ENCODE measurements around the gene PFKFB3.

Gene PFKFB3

GRCh38 chr10:6220418-6221191 lies 17.9 kb downstream of the PFKFB3 start:
- no peak for DNase-seq (ENCODE audit: low read depth in 2 of 2)

DNA sequence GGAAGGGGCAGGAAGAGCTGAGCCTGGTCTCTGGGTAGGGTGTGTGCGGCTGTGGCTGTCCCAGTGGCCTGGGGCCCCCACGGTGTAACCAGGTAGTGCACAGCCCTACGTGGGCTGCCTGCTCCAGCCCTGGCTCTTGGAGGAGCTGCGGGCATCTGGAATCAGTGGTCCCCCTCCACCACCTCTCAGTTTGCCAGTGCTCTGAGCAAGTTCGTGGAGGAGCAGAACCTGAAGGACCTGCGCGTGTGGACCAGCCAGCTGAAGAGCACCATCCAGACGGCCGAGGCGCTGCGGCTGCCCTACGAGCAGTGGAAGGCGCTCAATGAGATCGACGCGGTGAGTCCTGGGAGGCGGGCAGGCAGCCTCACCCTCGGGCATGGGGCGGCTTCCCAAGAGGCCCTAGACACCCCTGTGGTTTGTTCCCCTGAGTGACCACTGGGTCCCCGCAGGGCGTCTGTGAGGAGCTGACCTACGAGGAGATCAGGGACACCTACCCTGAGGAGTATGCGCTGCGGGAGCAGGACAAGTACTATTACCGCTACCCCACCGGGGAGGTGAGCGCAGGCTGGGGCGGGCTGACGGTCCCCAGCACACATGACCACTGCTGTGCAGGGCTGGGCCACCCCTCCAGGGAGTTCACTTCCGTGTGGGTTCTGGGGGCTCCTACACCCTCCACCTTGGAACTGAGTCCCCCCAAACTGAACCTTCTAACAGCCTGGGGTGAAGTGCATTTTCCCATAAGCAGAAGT lies 18.6 kb downstream of the PFKFB3 start:
- DNase-seq (ENCODE audit: low read depth in 2 of 2) = no peak

DNA sequence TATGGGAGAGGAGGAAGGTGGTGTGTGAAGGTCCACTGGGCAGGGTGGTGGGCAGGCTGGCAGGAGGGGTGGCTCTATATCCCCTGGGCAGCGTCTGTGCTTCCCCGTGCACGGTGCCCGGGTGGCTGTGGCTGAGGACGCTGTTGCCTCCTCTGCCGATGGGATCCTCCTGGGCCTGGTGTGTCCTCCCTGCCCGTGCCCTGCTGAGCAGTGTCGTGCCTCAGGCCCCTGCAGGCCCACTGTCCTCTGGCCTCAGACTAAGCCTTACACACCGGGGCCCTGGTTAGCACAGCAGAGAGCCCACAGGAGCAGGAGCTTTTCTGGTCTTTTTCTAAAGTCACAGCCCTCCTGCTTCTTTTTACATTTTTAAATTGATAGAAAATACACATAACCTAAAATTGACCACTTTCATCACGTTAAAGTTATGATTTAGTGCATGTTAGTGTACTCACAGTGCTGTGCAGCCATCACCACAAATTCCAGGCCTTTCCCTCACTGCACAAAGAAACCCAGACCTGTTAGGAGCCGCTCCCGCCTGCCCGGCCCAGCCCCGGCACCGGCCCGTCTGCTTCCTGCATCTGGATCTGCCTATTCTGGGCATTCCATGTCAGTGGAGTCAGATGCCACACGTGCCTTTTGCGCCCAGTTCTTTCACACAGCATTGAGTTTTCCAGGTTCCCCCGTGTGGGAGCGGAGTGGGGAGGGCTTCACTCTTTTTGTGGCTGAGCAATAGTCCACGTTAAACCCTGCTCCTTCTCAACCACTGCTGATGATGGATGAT lies 19.4 kb downstream of the PFKFB3 start:
- no peak for DNase-seq (ENCODE audit: low read depth in 2 of 2)

DNA sequence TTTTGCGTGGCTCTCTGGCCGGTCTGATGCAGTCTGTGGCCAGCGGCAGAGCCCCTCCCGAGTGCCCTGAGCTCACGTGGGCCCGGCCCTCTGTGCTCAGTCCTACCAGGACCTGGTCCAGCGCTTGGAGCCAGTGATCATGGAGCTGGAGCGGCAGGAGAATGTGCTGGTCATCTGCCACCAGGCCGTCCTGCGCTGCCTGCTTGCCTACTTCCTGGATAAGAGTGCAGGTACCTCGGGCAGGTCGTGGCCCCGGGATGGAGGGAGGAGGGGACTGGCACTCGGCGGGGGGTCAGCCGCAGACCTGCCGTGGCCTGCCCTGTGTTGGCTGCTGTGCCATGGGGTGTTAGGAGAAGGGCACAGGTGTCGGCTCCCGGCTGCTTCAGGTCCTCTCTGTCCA lies 20.0 kb downstream of the PFKFB3 start:
- no peak for DNase-seq (ENCODE audit: low read depth in 2 of 2)

DNA sequence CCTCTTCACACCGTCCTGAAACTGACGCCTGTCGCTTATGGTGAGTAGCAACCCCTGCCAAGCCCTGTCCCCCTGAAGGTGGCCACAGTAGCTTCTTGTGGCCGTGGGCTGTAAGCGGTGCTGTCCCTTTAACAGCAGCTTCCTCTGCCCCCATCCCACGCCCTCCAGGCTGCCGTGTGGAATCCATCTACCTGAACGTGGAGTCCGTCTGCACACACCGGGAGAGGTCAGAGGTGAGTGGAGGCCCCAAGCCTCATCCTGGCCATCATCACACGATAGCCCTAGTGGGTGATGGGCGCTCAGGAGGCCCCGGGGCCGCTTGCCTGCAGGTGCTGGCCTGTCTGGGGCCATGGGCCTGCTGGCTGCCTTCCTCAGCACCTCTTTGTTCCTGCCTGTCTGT lies 21.2 kb downstream of the PFKFB3 start:
- no peak for DNase-seq (ENCODE audit: low read depth in 2 of 2)

- DNase-seq (ENCODE audit: low read depth in 2 of 2) = no peak
Observed at GRCh38 chr10:6224781-6225180, 22.0 kb downstream of the PFKFB3 start.

DNA sequence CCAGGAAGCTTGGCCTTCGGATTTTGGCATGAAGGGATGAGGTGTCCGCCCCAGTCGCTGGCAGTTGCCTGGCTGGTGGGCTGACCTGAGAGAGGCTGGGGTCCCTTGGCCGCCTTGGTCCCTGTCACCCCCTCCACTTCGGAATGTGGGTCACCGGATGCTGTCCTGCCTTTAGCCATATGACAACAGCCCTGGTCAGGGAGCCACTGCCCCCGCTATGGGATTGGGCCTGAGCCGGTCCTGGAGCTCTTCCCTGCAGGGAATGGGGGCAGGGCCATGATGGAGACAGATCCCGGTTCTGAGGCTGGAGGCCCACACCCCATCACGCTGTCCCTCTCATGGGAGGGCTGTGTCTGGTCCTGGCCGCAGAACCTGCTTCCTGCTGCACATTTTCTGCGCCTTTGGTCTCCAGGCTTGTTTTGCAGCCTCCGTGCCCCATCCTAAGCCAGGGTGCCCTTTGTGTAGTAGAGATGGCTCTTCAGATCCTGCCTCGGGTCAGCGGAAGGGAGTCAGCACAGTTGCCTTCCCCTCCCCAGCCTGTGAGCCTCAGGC lies 22.6 kb downstream of the PFKFB3 start:
- no peak for DNase-seq (ENCODE audit: low read depth in 2 of 2)

GRCh38 chr10:6226216-6226615 lies 23.5 kb downstream of the PFKFB3 start:
- DNase-seq (ENCODE audit: low read depth in 2 of 2) = no peak

DNA sequence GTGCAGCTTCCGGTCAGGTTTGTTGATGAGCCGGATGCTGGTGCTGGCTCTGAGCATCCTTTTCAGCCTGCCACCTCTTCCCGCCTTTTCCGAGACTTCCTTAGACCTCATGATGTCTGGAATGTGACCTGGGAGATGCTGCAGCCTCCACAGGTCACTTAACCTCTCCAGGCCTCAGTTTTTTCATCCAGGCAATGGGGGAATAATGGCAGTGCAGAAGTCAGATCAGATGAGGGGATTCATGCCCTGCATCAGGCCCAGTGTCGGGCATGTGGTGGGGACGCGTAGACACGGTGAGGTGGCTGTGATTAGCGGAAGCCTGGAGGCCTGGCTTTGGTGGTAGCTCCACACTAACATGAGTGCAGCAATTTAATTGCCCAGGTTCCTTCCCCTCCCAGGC lies 24.6 kb downstream of the PFKFB3 start:
- no peak for DNase-seq (ENCODE audit: low read depth in 2 of 2)

DNA sequence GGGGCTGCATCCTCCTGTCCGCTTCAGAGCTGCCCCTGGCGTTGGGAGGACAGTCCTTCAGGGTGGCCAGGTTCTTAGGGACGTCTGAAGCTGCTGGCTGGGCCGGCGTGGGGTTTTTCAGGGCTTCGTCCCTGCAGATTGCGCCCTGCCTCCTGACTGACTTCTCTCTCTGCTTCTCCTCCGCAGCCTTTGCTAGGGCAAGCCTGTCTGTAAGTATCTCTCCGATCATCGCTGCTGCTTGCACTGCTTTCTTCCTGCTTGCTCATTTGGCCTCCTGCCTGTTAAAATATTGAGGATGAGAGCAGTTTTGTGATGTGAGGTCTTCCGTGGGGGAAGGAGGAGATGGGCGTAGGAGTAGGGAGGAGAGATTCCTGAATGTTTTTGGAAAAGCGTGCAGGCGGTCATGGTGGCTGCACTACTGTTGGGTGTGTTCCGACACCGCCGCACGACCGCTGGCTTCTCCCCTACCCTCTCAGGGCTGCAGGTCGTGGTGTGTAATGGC lies 25.3 kb downstream of the PFKFB3 start:
- DNase-seq (ENCODE audit: low read depth in 2 of 2) = no peak

DNA sequence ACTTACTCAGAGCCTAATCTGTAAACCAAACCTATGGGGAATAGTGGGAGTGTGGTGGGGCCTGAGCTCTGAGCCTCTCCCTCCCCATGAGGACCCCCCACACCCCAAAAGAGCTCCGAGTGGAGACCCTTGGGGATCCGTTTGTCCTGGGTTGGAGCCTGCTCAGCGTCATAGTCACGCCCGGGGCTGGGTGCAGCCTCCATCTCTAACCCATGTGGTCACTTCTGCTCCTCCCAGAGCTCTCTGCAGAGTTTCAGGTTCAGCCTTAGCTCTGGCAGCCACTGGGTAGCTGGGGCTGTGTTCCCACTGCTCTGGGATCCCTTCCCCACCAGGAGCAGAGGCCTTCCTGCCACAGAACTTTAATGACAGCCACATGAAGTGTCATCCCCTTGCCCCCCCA lies 25.9 kb downstream of the PFKFB3 start:
- DNase-seq (ENCODE audit: low read depth in 2 of 2) = no peak

DNA sequence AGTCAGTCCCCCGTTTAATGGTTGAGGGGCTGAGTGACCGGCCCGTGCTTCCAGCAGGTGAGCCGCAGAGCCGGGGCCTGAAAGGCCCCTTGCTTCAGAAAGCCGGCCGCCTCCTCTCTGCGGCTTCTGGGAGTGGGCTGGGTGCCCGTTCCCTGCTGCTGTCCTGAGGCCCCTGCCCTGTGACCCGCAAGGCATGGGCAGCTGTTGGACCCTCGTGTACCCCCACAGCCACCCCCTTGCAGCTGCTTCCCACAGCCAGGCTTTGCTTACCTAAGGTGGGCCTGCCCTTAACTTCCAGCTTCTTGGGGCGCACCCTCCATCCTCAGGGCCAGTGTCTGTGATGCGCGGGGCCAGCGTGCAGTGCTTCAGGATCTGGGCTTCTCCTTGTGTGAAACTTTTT lies 26.6 kb downstream of the PFKFB3 start:
- DNase-seq (ENCODE audit: low read depth in 2 of 2) = no peak

- DNase-seq (ENCODE audit: low read depth in 2 of 2) = no peak
Observed at GRCh38 chr10:6229746-6230145, 27.0 kb downstream of the PFKFB3 start.

- no peak for DNase-seq (ENCODE audit: low read depth in 2 of 2)
Observed at GRCh38 chr10:6230315-6230714, 27.6 kb downstream of the PFKFB3 start.

DNA sequence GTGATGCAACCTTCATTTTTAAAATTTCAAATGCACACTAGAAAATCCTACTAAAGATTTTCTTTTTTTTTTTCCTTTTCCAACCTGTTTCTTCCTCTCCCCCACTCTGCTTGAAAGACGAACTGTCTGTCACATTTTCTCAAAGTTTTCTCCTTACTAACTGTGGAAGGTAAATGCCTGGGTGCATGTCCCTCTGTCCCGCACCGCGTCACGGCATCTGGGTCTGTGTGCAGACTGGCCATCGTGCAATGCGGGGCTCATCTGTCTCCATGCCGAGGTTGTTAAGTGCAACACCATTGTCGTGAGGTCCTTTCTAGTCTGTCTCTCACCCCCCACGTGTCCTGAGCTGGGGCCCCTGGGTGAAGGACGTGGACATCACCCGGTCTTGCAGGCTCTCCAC lies 28.4 kb downstream of the PFKFB3 start:
- no peak for DNase-seq (ENCODE audit: low read depth in 2 of 2)

DNA sequence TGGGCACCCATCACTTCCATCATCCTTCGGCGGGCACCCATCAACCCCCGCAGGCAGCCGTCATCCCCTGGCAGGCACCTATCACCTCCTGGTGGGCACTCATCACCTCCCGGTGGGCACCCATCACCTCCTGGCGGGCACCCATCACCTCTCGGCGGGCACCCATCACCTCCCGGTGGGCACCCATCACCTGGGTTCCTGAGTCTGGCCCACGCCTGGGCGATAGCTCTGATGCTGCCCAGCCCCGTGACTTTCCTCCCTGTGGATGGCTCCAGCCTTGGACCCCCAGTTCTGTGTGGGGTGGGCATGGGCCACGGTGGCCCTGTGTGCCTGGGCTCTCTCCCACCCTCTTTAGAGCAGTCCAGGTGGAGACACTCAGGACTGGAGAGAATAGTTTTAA lies 29.0 kb downstream of the PFKFB3 start:
- no peak for DNase-seq (ENCODE audit: low read depth in 2 of 2)

DNA sequence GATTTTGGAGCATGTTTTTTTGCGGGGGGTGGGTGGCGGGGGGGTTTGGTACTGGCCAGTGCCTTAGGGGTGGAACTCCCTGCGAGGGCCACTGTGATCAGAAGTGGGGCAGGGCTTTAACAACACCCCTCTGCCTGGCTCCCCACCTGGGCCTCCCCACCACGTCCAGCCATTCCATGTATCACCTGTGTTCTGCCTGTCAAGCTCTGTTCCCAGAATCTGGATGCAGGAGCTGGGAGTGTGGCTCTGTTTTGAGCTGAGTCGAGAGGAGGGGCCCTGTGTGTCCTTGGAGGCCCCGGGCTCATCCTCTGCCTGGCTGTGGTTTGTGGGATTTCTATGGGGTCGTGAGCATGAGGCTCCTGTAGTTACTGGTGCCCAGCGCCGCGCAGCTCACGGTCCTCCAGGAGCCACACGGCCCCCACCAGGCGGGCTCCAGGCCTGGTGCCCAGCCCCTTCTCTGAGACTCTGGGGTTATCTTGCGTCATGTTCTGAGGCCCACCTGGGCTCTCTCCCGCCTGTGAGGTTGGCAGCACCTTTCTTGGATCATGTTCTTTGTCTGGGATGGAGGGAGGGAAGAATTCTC lies 29.6 kb downstream of the PFKFB3 start:
- DNase-seq (ENCODE audit: low read depth in 2 of 2) = no peak

DNA sequence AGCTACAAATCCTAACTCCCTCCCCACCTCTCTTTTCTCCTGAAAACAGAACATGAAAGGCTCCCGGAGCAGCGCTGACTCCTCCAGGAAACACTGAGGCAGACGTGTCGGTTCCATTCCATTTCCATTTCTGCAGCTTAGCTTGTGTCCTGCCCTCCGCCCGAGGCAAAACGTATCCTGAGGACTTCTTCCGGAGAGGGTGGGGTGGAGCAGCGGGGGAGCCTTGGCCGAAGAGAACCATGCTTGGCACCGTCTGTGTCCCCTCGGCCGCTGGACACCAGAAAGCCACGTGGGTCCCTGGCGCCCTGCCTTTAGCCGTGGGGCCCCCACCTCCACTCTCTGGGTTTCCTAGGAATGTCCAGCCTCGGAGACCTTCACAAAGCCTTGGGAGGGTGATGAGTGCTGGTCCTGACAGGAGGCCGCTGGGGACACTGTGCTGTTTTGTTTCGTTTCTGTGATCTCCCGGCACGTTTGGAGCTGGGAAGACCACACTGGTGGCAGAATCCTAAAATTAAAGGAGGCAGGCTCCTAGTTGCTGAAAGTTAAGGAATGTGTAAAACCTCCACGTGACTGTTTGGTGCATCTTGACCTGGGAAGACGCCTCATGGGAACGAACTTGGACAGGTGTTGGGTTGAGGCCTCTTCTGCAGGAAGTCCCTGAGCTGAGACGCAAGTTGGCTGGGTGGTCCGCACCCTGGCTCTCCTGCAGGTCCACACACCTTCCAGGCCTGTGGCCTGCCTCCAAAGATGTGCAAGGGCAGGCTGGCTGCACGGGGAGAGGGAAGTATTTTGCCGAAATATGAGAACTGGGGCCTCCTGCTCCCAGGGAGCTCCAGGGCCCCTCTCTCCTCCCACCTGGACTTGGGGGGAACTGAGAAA lies 30.4 kb downstream of the PFKFB3 start:
- no peak for DNase-seq (ENCODE audit: low read depth in 2 of 2)

GRCh38 chr10:6233725-6234277 lies 31.1 kb downstream of the PFKFB3 start:
- DNase-seq (ENCODE audit: low read depth in 2 of 2) = no peak

DNA sequence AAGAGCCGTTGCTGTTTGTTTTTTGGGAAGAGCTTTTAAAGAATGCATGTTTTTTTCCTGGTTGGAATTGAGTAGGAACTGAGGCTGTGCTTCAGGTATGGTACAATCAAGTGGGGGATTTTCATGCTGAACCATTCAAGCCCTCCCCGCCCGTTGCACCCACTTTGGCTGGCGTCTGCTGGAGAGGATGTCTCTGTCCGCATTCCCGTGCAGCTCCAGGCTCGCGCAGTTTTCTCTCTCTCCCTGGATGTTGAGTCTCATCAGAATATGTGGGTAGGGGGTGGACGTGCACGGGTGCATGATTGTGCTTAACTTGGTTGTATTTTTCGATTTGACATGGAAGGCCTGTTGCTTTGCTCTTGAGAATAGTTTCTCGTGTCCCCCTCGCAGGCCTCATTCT lies 31.6 kb downstream of the PFKFB3 start:
- DNase-seq (ENCODE audit: low read depth in 2 of 2) = no peak
